IMR-90 (cell line): ENCODE data around the gene CMPK2. TPM values are rescaled to one million over a fixed set of nuclear protein-coding genes. Genes with fewer than 3 reads are reported as not detected.

Experiments
- ATAC-seq: fragments of 200-7000 bp; cut with Tn5 transposase; 2 replicates; pipeline ENCODE4 v1.9.1; 2020; ENCODE audit warnings: low read depth, mild to moderate bottlenecking, moderate library complexity
- BruUV-seq: library from RNA; stranded (reverse); fragments of 400-500 nt; replicated peaks from 2 replicates; lab custom pipeline; 2021; lab: Mats Ljungman, UMichigan
- CTCF ChIA-PET: fragments of 300-600 bp; formaldehyde crosslinking; extraction: SDS; loops from one replicate; lab custom pipeline; 2021; ENCODE audit warnings: antibody characterized with exemption; lab: Yijun Ruan, JAX
- POLR2A ChIA-PET: fragments of 300-600 bp; sonication (Branson Sonifier 250); formaldehyde crosslinking; loops from one replicate; lab custom pipeline; 2022; ENCODE audit warnings: antibody characterized with exemption; ENCODE audit not compliant: unreplicated experiment; lab: Charles Lee
- DNase-seq: peaks from one replicate; pipeline ENCODE4 v3.0.0; 2013
- H2AFZ ChIP-seq: replicated peaks from 2 replicates; pipeline ENCODE3; 2013; ENCODE audit warnings: low read length, mild to moderate bottlenecking; ENCODE audit not compliant: poor library complexity
- H2AK5ac ChIP-seq: 2 replicates; pipeline ENCODE4 v1.6.1; 2013; ENCODE audit warnings: low read depth, low read length, inconsistent platforms
- H2AK9ac ChIP-seq: replicated peaks from 2 replicates; pipeline ENCODE3; 2013; ENCODE audit warnings: mild to moderate bottlenecking, low read depth, low read length, moderate library complexity; ENCODE audit not compliant: poor library complexity
- H2BK120ac ChIP-seq: 2 replicates; pipeline ENCODE4 v1.6.1; 2013; ENCODE audit warnings: low read depth, low read length, inconsistent platforms
- H2BK15ac ChIP-seq: 3 replicates; pipeline ENCODE4 v1.6.1; 2013; ENCODE audit warnings: low read depth, low read length, inconsistent platforms
- H2BK20ac ChIP-seq: 2 replicates; pipeline ENCODE4 v1.6.1; 2013; ENCODE audit warnings: low read depth, mild to moderate bottlenecking, inconsistent platforms, low read length, moderate library complexity
- H2BK5ac ChIP-seq: 2 replicates; pipeline ENCODE4 v1.6.1; 2013; ENCODE audit warnings: mild to moderate bottlenecking, low read depth, low read length, inconsistent platforms; ENCODE audit not compliant: poor library complexity, severe bottlenecking
- H3K14ac ChIP-seq: replicated peaks from 2 replicates; pipeline ENCODE4 v1.6.1; 2013; ENCODE audit warnings: low read depth, low read length, inconsistent platforms
- H3K18ac ChIP-seq: 2 replicates; pipeline ENCODE4 v1.6.1; 2013; ENCODE audit warnings: low read depth, low read length, control low read depth
- H3K23ac ChIP-seq: 2 replicates; pipeline ENCODE4 v1.6.1; 2013; ENCODE audit warnings: low read depth, low read length, inconsistent platforms
- H3K27ac ChIP-seq: 2 replicates; pipeline ENCODE4 v1.5.1; 2013; ENCODE audit warnings: mild to moderate bottlenecking, control low read depth, low read length; ENCODE audit not compliant: insufficient read depth
- H3K27me3 ChIP-seq: 2 replicates; pipeline ENCODE4 v1.6.1; 2013; ENCODE audit warnings: low read length; ENCODE audit not compliant: control insufficient read depth, insufficient read depth
- H3K36me3 ChIP-seq: 2 replicates; pipeline ENCODE4 v1.6.1; 2013; ENCODE audit warnings: low read length, mixed read lengths; ENCODE audit not compliant: control insufficient read depth, insufficient read depth
- H3K4ac ChIP-seq: 2 replicates; pipeline ENCODE4 v1.6.1; 2013; ENCODE audit warnings: low read depth, low read length, inconsistent platforms
- H3K4me1 ChIP-seq: 2 replicates; pipeline ENCODE4 v1.6.1; 2013; ENCODE audit warnings: low read length, mixed read lengths; ENCODE audit not compliant: control insufficient read depth, insufficient read depth
- H3K4me2 ChIP-seq: 2 replicates; pipeline ENCODE4 v1.6.1; 2013; ENCODE audit warnings: low read depth, mild to moderate bottlenecking, control low read depth, low read length, moderate library complexity
- H3K4me3 ChIP-seq: 2 replicates; pipeline ENCODE4 v1.5.1; 2013; ENCODE audit warnings: low read depth, mild to moderate bottlenecking, control low read depth, low read length, moderate library complexity; ENCODE audit not compliant: insufficient read depth
- H3K56ac ChIP-seq: 2 replicates; pipeline ENCODE4 v1.6.1; 2013; ENCODE audit warnings: low read length, inconsistent platforms; ENCODE audit not compliant: insufficient read depth; ENCODE audit errors: extremely low read depth
- H3K79me1 ChIP-seq, 2 experiments: 2 replicates each; pipeline ENCODE4 v1.6.1; 2013; ENCODE audit warnings: low read length in 2 of 2, inconsistent platforms in 1 of 2, low read depth in 1 of 2
- H3K9ac ChIP-seq: 2 replicates; pipeline ENCODE4 v1.6.1; 2013; ENCODE audit warnings: low read depth, low read length, control low read depth
- H3K9me1 ChIP-seq: 2 replicates; pipeline ENCODE4 v1.6.1; 2013; ENCODE audit warnings: low read length, inconsistent platforms; ENCODE audit not compliant: insufficient read depth
- H3K9me3 ChIP-seq: 2 replicates; pipeline ENCODE4 v1.6.1; 2013; ENCODE audit warnings: low read length; ENCODE audit not compliant: control insufficient read depth, insufficient read depth
- H4K20me1 ChIP-seq: 2 replicates; pipeline ENCODE4 v1.6.1; 2013; ENCODE audit warnings: low read length, inconsistent platforms; ENCODE audit not compliant: insufficient read depth
- H4K5ac ChIP-seq: 2 replicates; pipeline ENCODE4 v1.6.1; 2013; ENCODE audit warnings: mild to moderate bottlenecking, low read depth, low read length, control low read depth
- H4K8ac ChIP-seq, 2 experiments: 2 replicates each; pipeline ENCODE4 v1.6.1; 2013; ENCODE audit warnings: low read depth in 2 of 2, low read length in 2 of 2, control low read depth in 1 of 2, inconsistent platforms in 1 of 2
- H4K91ac ChIP-seq: 2 replicates; pipeline ENCODE4 v1.6.1; 2013; ENCODE audit warnings: low read depth, low read length, inconsistent platforms; ENCODE audit not compliant: insufficient read depth
- BHLHE40 ChIP-seq: fragments of 150-350 bp; IDR thresholded peaks from 2 replicates; pipeline ENCODE4 v1.6.1; 2016; ENCODE audit warnings: mild to moderate bottlenecking, low read depth, low read length
- CEBPB ChIP-seq: IDR thresholded peaks from 2 replicates; pipeline ENCODE4 v1.6.1; 2012; ENCODE audit warnings: low read depth, low read length, improper control_type of control experiment
- MAFK ChIP-seq: IDR thresholded peaks from 2 replicates; pipeline ENCODE4 v1.6.1; 2012; ENCODE audit warnings: low read depth, low read length, improper control_type of control experiment
- MAZ ChIP-seq: IDR thresholded peaks from 2 replicates; pipeline ENCODE4 v1.6.1; 2012; ENCODE audit warnings: low read depth, mild to moderate bottlenecking, low read length, improper control_type of control experiment, moderate library complexity, borderline replicate concordance
- MXI1 ChIP-seq: IDR thresholded peaks from 2 replicates; pipeline ENCODE4 v1.6.1; 2012; ENCODE audit warnings: low read depth, mild to moderate bottlenecking, low read length, moderate library complexity, borderline replicate concordance
- NFE2L2 ChIP-seq: fragments of 150-350 bp; IDR thresholded peaks from 2 replicates; pipeline ENCODE4 v1.6.1; 2016; ENCODE audit warnings: low read depth, mild to moderate bottlenecking, low read length
- POLR2A ChIP-seq: IDR thresholded peaks from 2 replicates; pipeline ENCODE4 v1.6.1; 2012; ENCODE audit warnings: mild to moderate bottlenecking, low read depth, low read length
- RCOR1 ChIP-seq: IDR thresholded peaks from 2 replicates; pipeline ENCODE4 v1.6.1; 2012; ENCODE audit warnings: mild to moderate bottlenecking, low read length, improper control_type of control experiment; ENCODE audit not compliant: insufficient replicate concordance
- SMC3 ChIP-seq: fragments of 150-350 bp; IDR thresholded peaks from 2 replicates; pipeline ENCODE4 v1.6.1; 2016; ENCODE audit warnings: low read depth, mild to moderate bottlenecking, antibody characterized with exemption, low read length, moderate library complexity
- WGBS, 2 experiments: methylation state at CpG; one replicate each; pipeline versions ENCODE4 v1.1.5 to v1.1.7; 2013; ENCODE audit warnings: missing lambda C conversion rate in 2 of 2; ENCODE audit not compliant: insufficient read length in 1 of 2; ENCODE audit errors: extremely low coverage in 2 of 2; 5-methylcytosine and 5-hydroxymethylcytosine counted together
- dilution Hi-C: fragments of 300-500 bp; cut with HindIII; formaldehyde crosslinking; loops from one replicate; pipeline ENCODE4 v1.14.3; 2018; ENCODE audit warnings: low sequenced_read_pairs; ENCODE audit not compliant: unreplicated experiment
- in situ Hi-C: fragments of 300-500 bp; cut with MboI; formaldehyde crosslinking; loops from 3 replicates; pipeline ENCODE4 v1.14.3; 2019; ENCODE audit warnings: low sequenced_read_pairs, inconsistent platforms, mixed read lengths
- intact Hi-C: fragments of 100-400 bp; cut with micrococcal nuclease; formaldehyde crosslinking; loops from 2 replicates; pipeline ENCODE4 v1.10.0; 2022
- polyA plus RNA-seq, 3 experiments: library from polyadenylated mRNA; depleted of rRNA; stranded (reverse); fragments of >200 nt; gene quantifications; 2 replicates each; pipeline ENCODE4 v1.2.3, GENCODE V29; 2012; ENCODE audit warnings: low replicate concordance in 1 of 3
- total RNA-seq: library from RNA; depleted of rRNA; stranded (reverse); fragments of >200 nt; gene quantifications from 2 replicates; pipeline ENCODE4 v1.2.3, GENCODE V29; 2012
- TF ChIP-seq, protein P1 (sequence below): conservative IDR thresholded peaks from 2 replicates; pipeline ENCODE4 v1.5.1; 2012; ENCODE audit warnings: mild to moderate bottlenecking, low read depth, low read length, improper control_type of control experiment
- TF ChIP-seq, protein P2 (sequence below): fragments of 150-350 bp; IDR thresholded peaks from 2 replicates; pipeline ENCODE4 v1.6.1; 2017; ENCODE audit warnings: mild to moderate bottlenecking, antibody characterized with exemption, low read length, low read depth
- TF ChIP-seq, protein P3 (sequence below): fragments of 150-350 bp; IDR thresholded peaks from 2 replicates; pipeline ENCODE4 v1.6.1; 2016; ENCODE audit warnings: low read depth, mild to moderate bottlenecking, low read length, moderate library complexity, borderline replicate concordance

CMPK2 gene
- total and polyA plus RNA-seq, 2 of the 4 experiments (the other 2 are of a cell fraction): 0.03 to 0.18 TPM

DNA sequence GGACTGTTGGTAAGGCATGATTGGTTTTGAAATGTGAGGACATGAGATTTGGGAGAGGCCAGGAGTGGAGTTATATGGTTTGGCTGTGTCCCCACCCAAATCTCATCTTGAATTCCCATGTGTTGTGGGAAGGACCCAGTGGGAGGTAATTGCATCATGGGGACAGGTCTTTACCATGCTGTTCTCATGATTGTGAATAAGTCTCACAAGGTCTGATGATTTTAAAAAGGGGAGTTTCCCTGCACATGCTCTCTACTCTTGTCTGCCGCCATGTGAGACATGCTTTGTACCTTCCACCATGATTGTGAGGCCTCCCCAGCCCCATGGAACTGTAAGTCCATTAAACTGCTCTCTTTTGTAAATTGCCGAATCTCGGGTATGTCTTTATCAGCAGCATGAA, 5.4 kb downstream of the CMPK2 start:
- no peak overlapping the region for H2BK15ac ChIP-seq
- peaks cover 7% of the 10 kb centered on the region for H3K27me3 ChIP-seq
- no peaks in the 10 kb centered on the region for H3K4me1 ChIP-seq
- dilution Hi-C loops: no loop called here
- DNase-seq (no peak), ATAC-seq (no peak)
- no peaks in the 10 kb centered on the region for H3K9me1 ChIP-seq
- no TSS peak for BruUV-seq
- no peak overlapping the region for H2AK9ac ChIP-seq
- H3K79me1 ChIP-seq: no peaks in the 10 kb centered on the region
- ChIA-PET CTCF (no interaction called here), POLR2A (no interaction called here)
- no peak for TF ChIP-seq RCOR1
- no peak for TF ChIP-seq SMC3
- TF ChIP-seq POLR2A: no peak
- TF ChIP-seq, protein P1, sequence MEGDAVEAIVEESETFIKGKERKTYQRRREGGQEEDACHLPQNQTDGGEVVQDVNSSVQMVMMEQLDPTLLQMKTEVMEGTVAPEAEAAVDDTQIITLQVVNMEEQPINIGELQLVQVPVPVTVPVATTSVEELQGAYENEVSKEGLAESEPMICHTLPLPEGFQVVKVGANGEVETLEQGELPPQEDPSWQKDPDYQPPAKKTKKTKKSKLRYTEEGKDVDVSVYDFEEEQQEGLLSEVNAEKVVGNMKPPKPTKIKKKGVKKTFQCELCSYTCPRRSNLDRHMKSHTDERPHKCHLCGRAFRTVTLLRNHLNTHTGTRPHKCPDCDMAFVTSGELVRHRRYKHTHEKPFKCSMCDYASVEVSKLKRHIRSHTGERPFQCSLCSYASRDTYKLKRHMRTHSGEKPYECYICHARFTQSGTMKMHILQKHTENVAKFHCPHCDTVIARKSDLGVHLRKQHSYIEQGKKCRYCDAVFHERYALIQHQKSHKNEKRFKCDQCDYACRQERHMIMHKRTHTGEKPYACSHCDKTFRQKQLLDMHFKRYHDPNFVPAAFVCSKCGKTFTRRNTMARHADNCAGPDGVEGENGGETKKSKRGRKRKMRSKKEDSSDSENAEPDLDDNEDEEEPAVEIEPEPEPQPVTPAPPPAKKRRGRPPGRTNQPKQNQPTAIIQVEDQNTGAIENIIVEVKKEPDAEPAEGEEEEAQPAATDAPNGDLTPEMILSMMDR: no peak
- no peak for TF ChIP-seq MAFK
- no peak for TF ChIP-seq BHLHE40
- TF ChIP-seq NFE2L2: no peak
- TF ChIP-seq, protein P2, sequence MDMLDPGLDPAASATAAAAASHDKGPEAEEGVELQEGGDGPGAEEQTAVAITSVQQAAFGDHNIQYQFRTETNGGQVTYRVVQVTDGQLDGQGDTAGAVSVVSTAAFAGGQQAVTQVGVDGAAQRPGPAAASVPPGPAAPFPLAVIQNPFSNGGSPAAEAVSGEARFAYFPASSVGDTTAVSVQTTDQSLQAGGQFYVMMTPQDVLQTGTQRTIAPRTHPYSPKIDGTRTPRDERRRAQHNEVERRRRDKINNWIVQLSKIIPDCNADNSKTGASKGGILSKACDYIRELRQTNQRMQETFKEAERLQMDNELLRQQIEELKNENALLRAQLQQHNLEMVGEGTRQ: no peak
- TF ChIP-seq CEBPB: no peak
- no peak for TF ChIP-seq MAZ
- no peak for TF ChIP-seq MXI1
- TF ChIP-seq, protein P3, sequence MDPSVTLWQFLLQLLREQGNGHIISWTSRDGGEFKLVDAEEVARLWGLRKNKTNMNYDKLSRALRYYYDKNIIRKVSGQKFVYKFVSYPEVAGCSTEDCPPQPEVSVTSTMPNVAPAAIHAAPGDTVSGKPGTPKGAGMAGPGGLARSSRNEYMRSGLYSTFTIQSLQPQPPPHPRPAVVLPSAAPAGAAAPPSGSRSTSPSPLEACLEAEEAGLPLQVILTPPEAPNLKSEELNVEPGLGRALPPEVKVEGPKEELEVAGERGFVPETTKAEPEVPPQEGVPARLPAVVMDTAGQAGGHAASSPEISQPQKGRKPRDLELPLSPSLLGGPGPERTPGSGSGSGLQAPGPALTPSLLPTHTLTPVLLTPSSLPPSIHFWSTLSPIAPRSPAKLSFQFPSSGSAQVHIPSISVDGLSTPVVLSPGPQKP: no peak
- no peak overlapping the region for H2BK5ac ChIP-seq
- 74% methylated on average over 3 of the region's 3 CpGs; no CpG with 5 or more reads in 1 of the 2 experiments for WGBS, 2 experiments
- no peak overlapping the region for H4K91ac ChIP-seq
- no peak overlapping the region for H2AK5ac ChIP-seq
- in situ Hi-C loops: no loop called here
- H4K20me1 ChIP-seq: no peaks in the 10 kb centered on the region
- H3K4ac ChIP-seq: no peak overlapping the region
- H2AFZ ChIP-seq: no peak overlapping the region
- H3K23ac ChIP-seq: no peak overlapping the region
- no peak overlapping the region for H3K14ac ChIP-seq
- no peak overlapping the region for H3K27ac ChIP-seq
- H3K18ac ChIP-seq: no peak overlapping the region
- no peak overlapping the region for H3K56ac ChIP-seq
- no peaks in the 10 kb centered on the region for H3K9me3 ChIP-seq
- H4K8ac ChIP-seq: no peak overlapping the region
- intact Hi-C loops: no loop called here
- no peak overlapping the region for H2BK20ac ChIP-seq
- no peak overlapping the region for H2BK120ac ChIP-seq
- H3K36me3 ChIP-seq: no peaks in the 10 kb centered on the region
- H3K4me3 ChIP-seq: no peak overlapping the region
- no peak overlapping the region for H4K5ac ChIP-seq
- H3K4me2 ChIP-seq: no peak overlapping the region
- no peak overlapping the region for H3K9ac ChIP-seq
